CD4-positive, alpha-beta T cell treated with Interleukin-17A for 1 hour (primary cell): Measurements from ENCODE around the gene PRKN.

ENCODE experiments used
- DNase-seq: peaks from one replicate; pipeline ENCODE4 v3.0.0-alpha.2; 2020

The PRKN gene

GRCh38 chr6:161674930-161675682 is 1052.5 kb downstream of the PRKN start:
- no peak for DNase-seq

- no peak for DNase-seq
Measured at GRCh38 chr6:161673026-161673425, 1054.5 kb downstream of the PRKN start.

- no peak for DNase-seq
Measured at GRCh38 chr6:161671117-161671516, 1056.4 kb downstream of the PRKN start.

- no peak for DNase-seq
Measured at GRCh38 chr6:161668665-161669064, 1058.9 kb downstream of the PRKN start.

GRCh38 chr6:161667957-161668356 is 1059.6 kb downstream of the PRKN start:
- DNase-seq: no peak

GRCh38 chr6:161663682-161664081 is 1063.9 kb downstream of the PRKN start:
- no peak for DNase-seq

- DNase-seq: no peak
Measured at GRCh38 chr6:161660666-161661571, 1066.6 kb downstream of the PRKN start.

- DNase-seq: no peak
Measured at GRCh38 chr6:161658211-161658610, 1069.4 kb downstream of the PRKN start.

GRCh38 chr6:161654209-161654608 is 1073.4 kb downstream of the PRKN start:
- no peak for DNase-seq

GRCh38 chr6:161651949-161652348 is 1075.6 kb downstream of the PRKN start:
- DNase-seq: no peak

- no peak for DNase-seq
Measured at GRCh38 chr6:161649841-161650240, 1077.7 kb downstream of the PRKN start.

- DNase-seq: no peak
Measured at GRCh38 chr6:161649068-161649467, 1078.5 kb downstream of the PRKN start.

GRCh38 chr6:161647234-161647633 is 1080.3 kb downstream of the PRKN start:
- no peak for DNase-seq

- no peak for DNase-seq
Measured at GRCh38 chr6:161644521-161644920, 1083.0 kb downstream of the PRKN start.

- no peak for DNase-seq
Measured at GRCh38 chr6:161641175-161641574, 1086.4 kb downstream of the PRKN start.

- no peak for DNase-seq
Measured at GRCh38 chr6:161639772-161640171, 1087.8 kb downstream of the PRKN start.

- DNase-seq: no peak
Measured at GRCh38 chr6:161637658-161638057, 1089.9 kb downstream of the PRKN start.

- no peak for DNase-seq
Measured at GRCh38 chr6:161636882-161637430, 1090.6 kb downstream of the PRKN start.

GRCh38 chr6:161635975-161636374 is 1091.6 kb downstream of the PRKN start:
- no peak for DNase-seq

- no peak for DNase-seq
Measured at GRCh38 chr6:161634916-161635315, 1092.7 kb downstream of the PRKN start.

GRCh38 chr6:161631676-161632194 is 1095.8 kb downstream of the PRKN start:
- no peak for DNase-seq

GRCh38 chr6:161630674-161631073 is 1096.9 kb downstream of the PRKN start:
- DNase-seq: no peak

GRCh38 chr6:161626132-161626676 is 1101.4 kb downstream of the PRKN start:
- DNase-seq: no peak
